Liver (tissue), 9 donors: ENCODE data around the gene CAPZB. TPM values are rescaled to one million over a fixed set of nuclear protein-coding genes. Genes with fewer than 3 reads are reported as not detected.
A peak's percentile ranks its signal among the peaks of the same experiment; 100 is the strongest.

Experiments
- DNase-seq: peaks from one replicate; pipeline ENCODE4 v3.0.0-alpha.2; 2017; ENCODE audit warnings: low spot score
- H3K27ac ChIP-seq, 2 donors: one replicate each; pipeline ENCODE4 v1.7.0; 2013; ENCODE audit warnings: inconsistent platforms in 2 of 2, low read length in 2 of 2, control low read depth in 1 of 2, low read depth in 1 of 2, mild to moderate bottlenecking in 1 of 2
- H3K27me3 ChIP-seq, 4 donors: one replicate each; pipeline versions ENCODE4 v1.6.1 to v1.7.0; 2013; ENCODE audit warnings: low read length in 3 of 4, inconsistent platforms in 1 of 4, mild to moderate bottlenecking in 1 of 4, moderate library complexity in 1 of 4; ENCODE audit not compliant: control insufficient read depth in 4 of 4, insufficient read depth in 4 of 4
- H3K36me3 ChIP-seq, 4 donors: one replicate each; pipeline versions ENCODE4 v1.6.1 to v1.7.0; 2013; ENCODE audit warnings: low read length in 3 of 4, mild to moderate bottlenecking in 3 of 4, low read depth in 1 of 4, moderate library complexity in 1 of 4; ENCODE audit not compliant: control insufficient read depth in 4 of 4, insufficient read depth in 3 of 4
- H3K4me1 ChIP-seq, 4 donors: one replicate each; pipeline versions ENCODE4 v1.6.1 to v1.7.0; 2013; ENCODE audit warnings: low read length in 3 of 4, mild to moderate bottlenecking in 3 of 4, moderate library complexity in 1 of 4; ENCODE audit not compliant: control insufficient read depth in 4 of 4, insufficient read depth in 4 of 4
- H3K4me3 ChIP-seq, 3 donors: one replicate each; pipeline versions ENCODE4 v1.6.1 to v1.7.0; 2013; ENCODE audit warnings: low read length in 3 of 3, control low read depth in 1 of 3, low read depth in 1 of 3, mild to moderate bottlenecking in 1 of 3
- H3K9ac ChIP-seq, 2 donors: one replicate each; pipeline ENCODE4 v1.7.0; 2013; ENCODE audit warnings: low read length in 2 of 2, mild to moderate bottlenecking in 2 of 2, moderate library complexity in 2 of 2, control low read depth in 1 of 2, low read depth in 1 of 2
- H3K9me3 ChIP-seq, 4 donors: one replicate each; pipeline versions ENCODE4 v1.6.1 to v1.7.0; 2013; ENCODE audit warnings: low read length in 3 of 4; ENCODE audit not compliant: control insufficient read depth in 4 of 4
- EGR1 ChIP-seq, 2 donors: IDR thresholded peaks; 2 replicates each; pipeline ENCODE4 v1.6.1; 2016 to 2018; ENCODE audit warnings: antibody characterized with exemption in 2 of 2, low read depth in 2 of 2
- FOXA1 ChIP-seq: IDR thresholded peaks from 2 replicates; pipeline ENCODE4 v1.6.1; 2016; ENCODE audit warnings: antibody characterized with exemption
- FOXA2 ChIP-seq: IDR thresholded peaks from 2 replicates; pipeline ENCODE4 v1.6.1; 2016; ENCODE audit warnings: antibody characterized with exemption
- GABPA ChIP-seq, 2 donors: IDR thresholded peaks in 1 of 2; conservative IDR thresholded peaks in 1 of 2; 2 replicates each; pipeline ENCODE4 v1.6.1; 2016; ENCODE audit warnings: antibody characterized with exemption in 2 of 2, mild to moderate bottlenecking in 1 of 2, moderate library complexity in 1 of 2
- HNF4A ChIP-seq, 2 donors: conservative IDR thresholded peaks; 2 replicates each; pipeline ENCODE4 v1.6.1; 2016; ENCODE audit warnings: antibody characterized with exemption in 2 of 2, mild to moderate bottlenecking in 2 of 2
- HNF4G ChIP-seq: IDR thresholded peaks from 2 replicates; pipeline ENCODE4 v1.6.1; 2016; ENCODE audit warnings: antibody characterized with exemption
- JUND ChIP-seq, 2 donors: IDR thresholded peaks; 2 replicates each; pipeline ENCODE4 v1.6.1; 2016; ENCODE audit warnings: antibody characterized with exemption in 2 of 2
- NR2F2 ChIP-seq: IDR thresholded peaks from 2 replicates; pipeline ENCODE4 v1.6.1; 2016; ENCODE audit warnings: antibody characterized with exemption
- RAD21 ChIP-seq, 2 donors: IDR thresholded peaks; 2 replicates each; pipeline ENCODE4 v1.6.1; 2016; ENCODE audit warnings: antibody characterized with exemption in 2 of 2, mild to moderate bottlenecking in 2 of 2
- RXRA ChIP-seq, 2 donors: IDR thresholded peaks; 2 replicates each; pipeline ENCODE4 v1.6.1; 2017 to 2018; ENCODE audit warnings: antibody characterized with exemption in 2 of 2, mild to moderate bottlenecking in 1 of 2
- SP1 ChIP-seq: IDR thresholded peaks from 2 replicates; pipeline ENCODE4 v1.6.1; 2018; ENCODE audit warnings: antibody characterized with exemption, mild to moderate bottlenecking
- TAF1 ChIP-seq: conservative IDR thresholded peaks from 2 replicates; pipeline ENCODE4 v1.6.1; 2016; ENCODE audit warnings: antibody characterized with exemption, mild to moderate bottlenecking
- YY1 ChIP-seq: IDR thresholded peaks from 2 replicates; pipeline ENCODE4 v1.6.1; 2016; ENCODE audit warnings: antibody characterized with exemption, mild to moderate bottlenecking
- WGBS: extraction: QIAGEN DNeasy Blood & Tissue Kit; methylation state at CpG from one replicate; pipeline ENCODE4 v1.1.7; 2013; 5-methylcytosine and 5-hydroxymethylcytosine counted together
- polyA plus RNA-seq, 2 donors: library from polyadenylated mRNA; stranded (reverse) in 1 of 2; unstranded in 1 of 2; fragments of 200-250 nt in 1 of 2; fragments of >200 nt in 1 of 2; fragmentation: Nextera tagmentation in 1 of 2; extraction: Ambion mirVana in 1 of 2; gene quantifications; one replicate each; pipeline versions ENCODE4 v1.2.1 to v1.2.3, GENCODE V29; 2013 to 2015
- total RNA-seq, 2 donors: library from RNA; depleted of rRNA; stranded (reverse); fragments of >200 nt; gene quantifications; one replicate each; pipeline ENCODE4 v1.2.3, GENCODE V29; 2014
- TF ChIP-seq, protein P1 (sequence below): IDR thresholded peaks from 2 replicates; pipeline ENCODE4 v1.6.1; 2016; ENCODE audit warnings: antibody characterized with exemption
- TF ChIP-seq, protein P2 (sequence below): IDR thresholded peaks from 2 replicates; pipeline ENCODE4 v1.6.1; 2016; ENCODE audit warnings: antibody characterized with exemption
- TF ChIP-seq, protein P3 (sequence below): fragments of 150-350 bp; IDR thresholded peaks from 2 replicates; pipeline ENCODE4 v1.5.1; 2017; ENCODE audit warnings: improper control_type of control experiment, low read depth, low read length; ENCODE audit not compliant: missing input control
- TF ChIP-seq, protein P4 (sequence below): IDR thresholded peaks from 2 replicates; pipeline ENCODE4 v1.6.1; 2016; ENCODE audit warnings: antibody characterized with exemption, mild to moderate bottlenecking
- TF ChIP-seq, protein P5 (sequence below): IDR thresholded peaks from 2 replicates; pipeline ENCODE4 v1.6.1; 2016; ENCODE audit warnings: antibody characterized with exemption
- donor health status: healthy.
- donor health status: healthy.
- donor health status: healthy.
- donor health status: healthy.
- donor health status: healthy.

CAPZB gene
- total and polyA plus RNA-seq, 4 donors = 38.3 to 98.9 (median 51.1) TPM

DNA sequence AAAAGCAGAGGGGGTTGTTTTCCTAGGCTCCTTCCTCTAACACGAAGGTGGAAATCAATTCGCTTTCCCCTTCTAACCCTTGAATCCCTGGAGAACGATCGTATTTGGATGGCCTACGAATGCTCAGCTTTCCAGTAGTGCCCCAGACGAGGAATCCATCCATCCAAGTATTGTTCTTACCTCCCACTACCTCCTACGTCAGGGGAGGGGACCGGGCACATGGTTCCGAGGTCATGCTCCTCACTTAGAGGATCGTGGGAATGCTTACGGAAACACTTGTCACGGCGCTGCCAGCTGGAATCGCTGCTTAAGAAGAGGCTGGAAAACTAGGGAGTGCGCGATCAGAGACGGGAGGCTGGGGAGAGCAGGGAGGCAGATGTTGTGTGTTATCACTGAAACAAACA, 47.4 kb downstream of the CAPZB start:
- Histone ChIP-seq H3K9ac (no peak overlapping the region), H3K36me3 (no peaks in the 10 kb centered on the region), H3K4me3 (no peak overlapping the region), H3K9me3 (no peaks in the 10 kb centered on the region), H3K27me3 (no peaks in the 10 kb centered on the region), H3K4me1 (peaks cover 13 to 56% (median 46%) of the 10 kb centered on the region in 4 donors), H3K27ac (peak overlapping the region; percentile 72 to 84)
- TF ChIP-seq HNF4A (conservative IDR thresholded peaks at IDR 0.05) = no peak
- peak in 1 of 2 donors; percentile 22 for TF ChIP-seq RXRA (IDR thresholded peaks at IDR 0.05)
- no peak for TF ChIP-seq JUND (IDR thresholded peaks at IDR 0.05)
- TF ChIP-seq NR2F2 = peak; percentile 77
- no peak for DNase-seq
- 77% methylated on average over 17 of the region's 17 CpGs for WGBS

DNA sequence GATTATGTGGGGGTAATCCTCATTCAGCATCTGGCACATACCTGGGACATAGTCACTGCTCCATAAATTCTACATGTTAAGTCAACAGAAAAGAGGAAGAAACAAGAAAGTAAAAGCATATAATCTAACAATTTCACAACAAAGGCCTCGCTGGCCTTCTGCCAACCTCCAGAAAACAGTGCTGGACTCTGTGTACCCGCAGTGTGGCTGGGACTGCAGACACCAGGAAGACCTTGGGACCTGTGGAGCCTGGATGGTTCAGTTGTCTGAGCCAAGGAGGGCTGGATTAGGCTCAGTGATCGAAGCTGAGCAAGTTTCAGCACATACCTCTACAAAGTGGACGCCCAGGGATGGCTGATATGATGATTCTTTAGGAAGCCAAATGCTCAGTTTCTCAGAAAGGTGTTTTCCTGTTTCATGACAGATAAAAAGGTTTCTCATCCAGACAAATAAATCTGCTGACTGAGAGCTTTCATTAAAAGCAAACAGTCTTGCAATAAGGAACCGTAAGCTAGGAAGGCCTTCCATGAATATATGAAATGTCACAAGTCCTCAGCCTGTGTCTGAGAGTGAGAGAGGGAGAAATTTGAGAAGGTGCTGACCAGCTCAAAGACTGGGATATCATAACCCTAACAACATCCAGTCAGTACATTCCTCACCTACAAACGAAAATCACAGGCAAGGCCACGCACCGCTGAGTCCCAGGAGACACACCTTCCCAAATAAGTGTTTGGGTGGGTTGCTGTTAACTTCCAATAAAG, 48.4 kb downstream of the CAPZB start:
- TF ChIP-seq GABPA (IDR thresholded peaks at IDR 0.05 in 1 of 2, conservative IDR thresholded peaks at IDR 0.05 in 1 of 2) = no peak
- TF ChIP-seq YY1 = peak; percentile 45
- TF ChIP-seq JUND (IDR thresholded peaks at IDR 0.05) = peak; percentile 71 to 72
- peak; percentile 94 to 96 for TF ChIP-seq HNF4A (conservative IDR thresholded peaks at IDR 0.05)
- TF ChIP-seq TAF1 = no peak
- peak; percentile 87 for TF ChIP-seq SP1
- TF ChIP-seq, protein P1, sequence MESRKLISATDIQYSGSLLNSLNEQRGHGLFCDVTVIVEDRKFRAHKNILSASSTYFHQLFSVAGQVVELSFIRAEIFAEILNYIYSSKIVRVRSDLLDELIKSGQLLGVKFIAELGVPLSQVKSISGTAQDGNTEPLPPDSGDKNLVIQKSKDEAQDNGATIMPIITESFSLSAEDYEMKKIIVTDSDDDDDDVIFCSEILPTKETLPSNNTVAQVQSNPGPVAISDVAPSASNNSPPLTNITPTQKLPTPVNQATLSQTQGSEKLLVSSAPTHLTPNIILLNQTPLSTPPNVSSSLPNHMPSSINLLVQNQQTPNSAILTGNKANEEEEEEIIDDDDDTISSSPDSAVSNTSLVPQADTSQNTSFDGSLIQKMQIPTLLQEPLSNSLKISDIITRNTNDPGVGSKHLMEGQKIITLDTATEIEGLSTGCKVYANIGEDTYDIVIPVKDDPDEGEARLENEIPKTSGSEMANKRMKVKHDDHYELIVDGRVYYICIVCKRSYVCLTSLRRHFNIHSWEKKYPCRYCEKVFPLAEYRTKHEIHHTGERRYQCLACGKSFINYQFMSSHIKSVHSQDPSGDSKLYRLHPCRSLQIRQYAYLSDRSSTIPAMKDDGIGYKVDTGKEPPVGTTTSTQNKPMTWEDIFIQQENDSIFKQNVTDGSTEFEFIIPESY = peak; percentile 66
- peak; percentile 86 for TF ChIP-seq HNF4G
- peak; percentile 89 for TF ChIP-seq NR2F2
- TF ChIP-seq, protein P2, sequence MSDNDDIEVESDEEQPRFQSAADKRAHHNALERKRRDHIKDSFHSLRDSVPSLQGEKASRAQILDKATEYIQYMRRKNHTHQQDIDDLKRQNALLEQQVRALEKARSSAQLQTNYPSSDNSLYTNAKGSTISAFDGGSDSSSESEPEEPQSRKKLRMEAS = peak; percentile 63
- TF ChIP-seq FOXA1 = no peak
- TF ChIP-seq FOXA2 = no peak
- TF ChIP-seq, protein P3, sequence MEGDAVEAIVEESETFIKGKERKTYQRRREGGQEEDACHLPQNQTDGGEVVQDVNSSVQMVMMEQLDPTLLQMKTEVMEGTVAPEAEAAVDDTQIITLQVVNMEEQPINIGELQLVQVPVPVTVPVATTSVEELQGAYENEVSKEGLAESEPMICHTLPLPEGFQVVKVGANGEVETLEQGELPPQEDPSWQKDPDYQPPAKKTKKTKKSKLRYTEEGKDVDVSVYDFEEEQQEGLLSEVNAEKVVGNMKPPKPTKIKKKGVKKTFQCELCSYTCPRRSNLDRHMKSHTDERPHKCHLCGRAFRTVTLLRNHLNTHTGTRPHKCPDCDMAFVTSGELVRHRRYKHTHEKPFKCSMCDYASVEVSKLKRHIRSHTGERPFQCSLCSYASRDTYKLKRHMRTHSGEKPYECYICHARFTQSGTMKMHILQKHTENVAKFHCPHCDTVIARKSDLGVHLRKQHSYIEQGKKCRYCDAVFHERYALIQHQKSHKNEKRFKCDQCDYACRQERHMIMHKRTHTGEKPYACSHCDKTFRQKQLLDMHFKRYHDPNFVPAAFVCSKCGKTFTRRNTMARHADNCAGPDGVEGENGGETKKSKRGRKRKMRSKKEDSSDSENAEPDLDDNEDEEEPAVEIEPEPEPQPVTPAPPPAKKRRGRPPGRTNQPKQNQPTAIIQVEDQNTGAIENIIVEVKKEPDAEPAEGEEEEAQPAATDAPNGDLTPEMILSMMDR = no peak
- TF ChIP-seq RAD21 (IDR thresholded peaks at IDR 0.05) = peak; percentile 40 to 62
- TF ChIP-seq, protein P4, sequence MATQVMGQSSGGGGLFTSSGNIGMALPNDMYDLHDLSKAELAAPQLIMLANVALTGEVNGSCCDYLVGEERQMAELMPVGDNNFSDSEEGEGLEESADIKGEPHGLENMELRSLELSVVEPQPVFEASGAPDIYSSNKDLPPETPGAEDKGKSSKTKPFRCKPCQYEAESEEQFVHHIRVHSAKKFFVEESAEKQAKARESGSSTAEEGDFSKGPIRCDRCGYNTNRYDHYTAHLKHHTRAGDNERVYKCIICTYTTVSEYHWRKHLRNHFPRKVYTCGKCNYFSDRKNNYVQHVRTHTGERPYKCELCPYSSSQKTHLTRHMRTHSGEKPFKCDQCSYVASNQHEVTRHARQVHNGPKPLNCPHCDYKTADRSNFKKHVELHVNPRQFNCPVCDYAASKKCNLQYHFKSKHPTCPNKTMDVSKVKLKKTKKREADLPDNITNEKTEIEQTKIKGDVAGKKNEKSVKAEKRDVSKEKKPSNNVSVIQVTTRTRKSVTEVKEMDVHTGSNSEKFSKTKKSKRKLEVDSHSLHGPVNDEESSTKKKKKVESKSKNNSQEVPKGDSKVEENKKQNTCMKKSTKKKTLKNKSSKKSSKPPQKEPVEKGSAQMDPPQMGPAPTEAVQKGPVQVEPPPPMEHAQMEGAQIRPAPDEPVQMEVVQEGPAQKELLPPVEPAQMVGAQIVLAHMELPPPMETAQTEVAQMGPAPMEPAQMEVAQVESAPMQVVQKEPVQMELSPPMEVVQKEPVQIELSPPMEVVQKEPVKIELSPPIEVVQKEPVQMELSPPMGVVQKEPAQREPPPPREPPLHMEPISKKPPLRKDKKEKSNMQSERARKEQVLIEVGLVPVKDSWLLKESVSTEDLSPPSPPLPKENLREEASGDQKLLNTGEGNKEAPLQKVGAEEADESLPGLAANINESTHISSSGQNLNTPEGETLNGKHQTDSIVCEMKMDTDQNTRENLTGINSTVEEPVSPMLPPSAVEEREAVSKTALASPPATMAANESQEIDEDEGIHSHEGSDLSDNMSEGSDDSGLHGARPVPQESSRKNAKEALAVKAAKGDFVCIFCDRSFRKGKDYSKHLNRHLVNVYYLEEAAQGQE = peak; percentile 17
- no peak for TF ChIP-seq EGR1 (IDR thresholded peaks at IDR 0.05; ENCODE audit: low read depth in 2 of 2)
- TF ChIP-seq, protein P5, sequence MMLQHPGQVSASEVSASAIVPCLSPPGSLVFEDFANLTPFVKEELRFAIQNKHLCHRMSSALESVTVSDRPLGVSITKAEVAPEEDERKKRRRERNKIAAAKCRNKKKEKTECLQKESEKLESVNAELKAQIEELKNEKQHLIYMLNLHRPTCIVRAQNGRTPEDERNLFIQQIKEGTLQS = peak; percentile 45
- TF ChIP-seq RXRA (IDR thresholded peaks at IDR 0.05) = peak; percentile 80 to 81

More for the DNA sequence above, 48.4 kb downstream of the CAPZB start:
- H3K9ac ChIP-seq = peak overlapping the region; percentile 5 to 14
- H3K36me3 ChIP-seq = no peaks in the 10 kb centered on the region
- H3K27me3 ChIP-seq = no peaks in the 10 kb centered on the region
- peak; percentile 56 for DNase-seq
- peak overlapping the region; percentile 72 to 84 for H3K27ac ChIP-seq
- H3K9me3 ChIP-seq = no peaks in the 10 kb centered on the region
- peaks cover 13 to 56% (median 46%) of the 10 kb centered on the region in 4 donors for H3K4me1 ChIP-seq
- no peak overlapping the region for H3K4me3 ChIP-seq
- 37% methylated on average over 8 of the region's 8 CpGs for WGBS
